Measurements from ENCODE around the gene PCDHB10. TPM values are rescaled to one million over a fixed set of nuclear protein-coding genes. Genes with fewer than 3 reads are reported as not detected.

PCDHB10 gene
- total RNA-seq, 1 experiment from 2014 or later = not detected

DNA sequence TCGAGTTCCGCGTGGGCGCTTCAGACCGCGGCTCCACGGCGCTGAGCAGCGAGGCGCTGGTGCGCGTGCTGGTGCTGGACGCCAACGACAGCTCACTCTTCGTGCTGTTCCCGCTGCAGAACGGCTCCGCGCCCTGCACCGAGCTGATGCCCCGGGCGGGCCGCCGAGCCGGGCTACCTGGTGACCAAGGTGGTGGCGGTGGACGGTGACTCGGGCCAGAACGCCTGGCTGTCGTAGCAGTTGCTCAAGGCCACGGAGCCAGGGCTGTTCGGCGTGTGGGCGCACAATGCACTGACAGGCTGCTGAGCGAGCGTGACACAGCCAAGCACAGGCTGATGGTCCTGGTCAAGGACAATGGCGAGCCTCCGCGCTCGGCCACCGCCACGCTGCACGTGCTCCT is 49.3 kb downstream of the PCDHB10 start:
- no TSS peak for BruUV-seq (replicated peaks)
- CTCF ChIA-PET = interaction anchor here (0.5 kb wide), 1 partner anchor 317 kb away, joined by 6 read pairs; no protein-coding TSS in a partner anchor
- POLR2A ChIA-PET (ENCODE audit: unreplicated experiment) = no interaction called here

More for the DNA sequence above, 49.3 kb downstream of the PCDHB10 start:
- Histone ChIP-seq H3K4me2 (no peak overlapping the region), H3K4me1 (replicated peaks; ENCODE audit: insufficient read depth) (no peaks in the 10 kb centered on the region), H3K27me3 (ENCODE audit: insufficient read depth, low read depth) (0 out of 2 replicates have a peak, but pooled peaks cover 3% of the 10 kb centered on the region), H3K4me3 (no peak overlapping the region), H3K27ac (no peak overlapping the region), H3K79me2 (ENCODE audit: low read depth) (no peaks in the 10 kb centered on the region), H2AFZ (no peak overlapping the region), H3F3A (ENCODE audit: insufficient read depth, low read depth) (no peaks in the 10 kb centered on the region), H3K9me3 (ENCODE audit: insufficient read depth, low read depth) (peaks cover 6% of the 10 kb centered on the region; the same call in 1 of the 2 replicates), H3K9me2 (ENCODE audit: insufficient read depth) (no peaks in the 10 kb centered on the region), H4K20me1 (ENCODE audit: insufficient read depth) (no peaks in the 10 kb centered on the region), H3K36me3 (ENCODE audit: low read depth) (no peaks in the 10 kb centered on the region)
- TF ChIP-seq EZH2 (IDR thresholded peaks at IDR 0.05; ENCODE audit: low read depth) = no peak
- TF ChIP-seq, protein P1, sequence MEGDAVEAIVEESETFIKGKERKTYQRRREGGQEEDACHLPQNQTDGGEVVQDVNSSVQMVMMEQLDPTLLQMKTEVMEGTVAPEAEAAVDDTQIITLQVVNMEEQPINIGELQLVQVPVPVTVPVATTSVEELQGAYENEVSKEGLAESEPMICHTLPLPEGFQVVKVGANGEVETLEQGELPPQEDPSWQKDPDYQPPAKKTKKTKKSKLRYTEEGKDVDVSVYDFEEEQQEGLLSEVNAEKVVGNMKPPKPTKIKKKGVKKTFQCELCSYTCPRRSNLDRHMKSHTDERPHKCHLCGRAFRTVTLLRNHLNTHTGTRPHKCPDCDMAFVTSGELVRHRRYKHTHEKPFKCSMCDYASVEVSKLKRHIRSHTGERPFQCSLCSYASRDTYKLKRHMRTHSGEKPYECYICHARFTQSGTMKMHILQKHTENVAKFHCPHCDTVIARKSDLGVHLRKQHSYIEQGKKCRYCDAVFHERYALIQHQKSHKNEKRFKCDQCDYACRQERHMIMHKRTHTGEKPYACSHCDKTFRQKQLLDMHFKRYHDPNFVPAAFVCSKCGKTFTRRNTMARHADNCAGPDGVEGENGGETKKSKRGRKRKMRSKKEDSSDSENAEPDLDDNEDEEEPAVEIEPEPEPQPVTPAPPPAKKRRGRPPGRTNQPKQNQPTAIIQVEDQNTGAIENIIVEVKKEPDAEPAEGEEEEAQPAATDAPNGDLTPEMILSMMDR (conservative IDR thresholded peaks at IDR 0.05) = no peak
- DNase-seq = no peak
- intact Hi-C loops (cut with micrococcal nuclease; ENCODE audit: unreplicated experiment) = no loop called here

Other genes with a start within 250 kb of the PCDHB10 start
- 2.8 and 3.4 TPM in 2 replicates for gene PCDHAC2, start 225.9 kb upstream of the PCDHB10 start, total RNA-seq (2021)
- not detected in 2 replicates for gene PCDHB1, start 141.0 kb upstream of the PCDHB10 start, total RNA-seq (2021)
- gene PCDHB2, start 97.7 kb upstream of the PCDHB10 start, total RNA-seq (2021) = 2.8 and 4.0 TPM in 2 replicates
- 0.17 and 0.55 TPM in 2 replicates for gene PCDHB3, start 91.9 kb upstream of the PCDHB10 start, total RNA-seq (2021)
- gene PCDHB4, start 70.5 kb upstream of the PCDHB10 start, total RNA-seq (2021) = 0.09 and 0.13 TPM in 2 replicates
- not detected in 2 replicates for gene PCDHB5, start 57.1 kb upstream of the PCDHB10 start, total RNA-seq (2021)
- not detected in 2 replicates for gene PCDHB6, start 42.3 kb upstream of the PCDHB10 start, total RNA-seq (2021)
- gene PCDHB7, start 19.7 kb upstream of the PCDHB10 start, total RNA-seq (2021) = not detected in 2 replicates
- gene PCDHB8, start 14.6 kb upstream of the PCDHB10 start, total RNA-seq (2021) = not detected in 2 replicates
- gene PCDHB16, start 10.0 kb upstream of the PCDHB10 start, total RNA-seq (2021) = not detected in 2 replicates
- not detected in 2 replicates for gene PCDHB9, start 5.2 kb upstream of the PCDHB10 start, total RNA-seq (2021)
- gene PCDHB11, start 7.3 kb downstream of the PCDHB10 start, total RNA-seq (2021) = not detected in 2 replicates
- not detected in 2 replicates for gene PCDHB12, start 16.4 kb downstream of the PCDHB10 start, total RNA-seq (2021)
- not detected in 2 replicates for gene PCDHB13, start 21.6 kb downstream of the PCDHB10 start, total RNA-seq (2021)
- gene PCDHB14, start 31.0 kb downstream of the PCDHB10 start, total RNA-seq (2021) = 0.07 TPM in 1 of 2 replicates, not detected in the other
- gene PCDHB15, start 53.0 kb downstream of the PCDHB10 start, total RNA-seq (2021) = not detected in 2 replicates
- gene SLC25A2, start 111.7 kb downstream of the PCDHB10 start, total RNA-seq (2021) = 0.33 and 0.55 TPM in 2 replicates
- 56.1 and 57.6 TPM in 2 replicates for gene TAF7, start 128.4 kb downstream of the PCDHB10 start, total RNA-seq (2021)
- 0.07 TPM in 1 of 2 replicates, not detected in the other for gene PCDHGA1, start 138.2 kb downstream of the PCDHB10 start, total RNA-seq (2021)
- 0.11 and 0.13 TPM in 2 replicates for gene PCDHGA2, start 146.4 kb downstream of the PCDHB10 start, total RNA-seq (2021)
- not detected in 2 replicates for gene PCDHGA3, start 151.5 kb downstream of the PCDHB10 start, total RNA-seq (2021)
- gene PCDHGB1, start 157.7 kb downstream of the PCDHB10 start, total RNA-seq (2021) = not detected in 2 replicates
- gene PCDHGA4, start 162.7 kb downstream of the PCDHB10 start, total RNA-seq (2021) = not detected in 2 replicates
- gene PCDHGB2, start 167.6 kb downstream of the PCDHB10 start, total RNA-seq (2021) = 0.28 and 0.33 TPM in 2 replicates
- 0.13 and 0.20 TPM in 2 replicates for gene PCDHGA5, start 171.8 kb downstream of the PCDHB10 start, total RNA-seq (2021)
- not detected in 2 replicates for gene PCDHGB3, start 177.9 kb downstream of the PCDHB10 start, total RNA-seq (2021)
- gene PCDHGA6, start 181.5 kb downstream of the PCDHB10 start, total RNA-seq (2021) = 0.17 TPM in 1 of 2 replicates, not detected in the other
- not detected in 2 replicates for gene PCDHGA7, start 190.4 kb downstream of the PCDHB10 start, total RNA-seq (2021)
- gene PCDHGB4, start 195.3 kb downstream of the PCDHB10 start, total RNA-seq (2021) = not detected in 2 replicates
- gene PCDHGA8, start 200.3 kb downstream of the PCDHB10 start, total RNA-seq (2021) = not detected in 2 replicates
- not detected in 2 replicates for gene PCDHGB5, start 205.6 kb downstream of the PCDHB10 start, total RNA-seq (2021)
- not detected in 2 replicates for gene PCDHGA9, start 210.4 kb downstream of the PCDHB10 start, total RNA-seq (2021)
- gene PCDHGB6, start 215.7 kb downstream of the PCDHB10 start, total RNA-seq (2021) = not detected in 2 replicates
- gene PCDHGA10, start 220.6 kb downstream of the PCDHB10 start, total RNA-seq (2021) = 0.13 and 0.15 TPM in 2 replicates
- gene PCDHGB7, start 225.3 kb downstream of the PCDHB10 start, total RNA-seq (2021) = 0.13 and 0.17 TPM in 2 replicates
- gene PCDHGA11, start 228.7 kb downstream of the PCDHB10 start, total RNA-seq (2021) = 0.18 and 0.22 TPM in 2 replicates
- not detected in 2 replicates for gene PCDHGA12, start 238.2 kb downstream of the PCDHB10 start, total RNA-seq (2021)

Data from PC-9 (cell line).